Lower leg skin (tissue), 4 donors: ENCODE data around the gene ATP4A. TPM values are rescaled to one million over a fixed set of nuclear protein-coding genes. Genes with fewer than 3 reads are reported as not detected.

Source experiments
- DNase-seq, 2 donors: peaks; one replicate each; pipeline ENCODE4 v3.0.0-alpha.2; 2019; ENCODE audit warnings: low spot score in 2 of 2
- H3K4me3 ChIP-seq: fragments of 200-600 bp; sonication (generic); 2 replicates; pipeline ENCODE4 v1.5.1; 2017; ENCODE audit warnings: mild to moderate bottlenecking, low read depth; ENCODE audit not compliant: poor library complexity, severe bottlenecking
- CTCF ChIP-seq, 3 donors: fragments of 450-650 bp; IDR thresholded peaks; one replicate each; pipeline ENCODE4 v1.5.1; 2016; ENCODE audit warnings: antibody characterized with exemption in 3 of 3, mild to moderate bottlenecking in 3 of 3, moderate library complexity in 2 of 3
- POLR2A ChIP-seq, 2 donors: fragments of 450-650 bp; IDR thresholded peaks; one replicate each; pipeline ENCODE4 v1.6.1; 2016 to 2017; ENCODE audit warnings: antibody characterized with exemption in 2 of 2, mild to moderate bottlenecking in 1 of 2, moderate library complexity in 1 of 2
- WGBS, 2 donors: methylation state at CpG; one replicate each; pipeline ENCODE4 v1.1.5; 2018; 5-methylcytosine and 5-hydroxymethylcytosine counted together
- intact Hi-C: fragments of 100-400 bp; cut with DNase I; formaldehyde crosslinking; loops from one replicate; pipeline ENCODE4 v1.15.0; 2023; ENCODE audit warnings: low total_unique reads
- total RNA-seq, 4 donors: library from RNA; depleted of rRNA; stranded (reverse); fragments of >200 nt; gene quantifications; one replicate each; pipeline ENCODE4 v1.1.0, GENCODE V29; 2016

The ATP4A gene
- total RNA-seq, 4 donors from 2014 or later = not detected

- DNase-seq = no peak
- 60 to 66% methylated on average over 10 of the region's 10 CpGs for WGBS, 2 donors
- intact Hi-C loops = no loop called here
- H3K4me3 ChIP-seq = no peak overlapping the region
- TF ChIP-seq CTCF (IDR thresholded peaks at IDR 0.05) (no peak), POLR2A (IDR thresholded peaks at IDR 0.05) (no peak)
Observed at GRCh38 chr19:35534803-35535480, 28.5 kb downstream of the ATP4A start.

GRCh38 chr19:35533822-35534392 lies 29.6 kb downstream of the ATP4A start:
- intact Hi-C loops = no loop called here
- 1 to 6% methylated on average over 26 to 29 of the region's 30 CpGs for WGBS, 2 donors
- H3K4me3 ChIP-seq = no peak overlapping the region
- TF ChIP-seq POLR2A (IDR thresholded peaks at IDR 0.05) = no peak
- no peak for TF ChIP-seq CTCF (IDR thresholded peaks at IDR 0.05)
- no peak for DNase-seq

- WGBS, 2 donors = 38 to 50% methylated on average over 34 to 39 of the region's 39 CpGs
- intact Hi-C loops = no loop called here
- no peak for DNase-seq
- no peak within 1 kb of the TSS for H3K4me3 ChIP-seq
- TF ChIP-seq CTCF (IDR thresholded peaks at IDR 0.05) = no peak
- TF ChIP-seq POLR2A (IDR thresholded peaks at IDR 0.05) = no peak
Observed at GRCh38 chr19:35533201-35533821, 30.1 kb downstream of the ATP4A start, which contains the start of gene GAPDHS. Gene GAPDHS, plus strand, starts transcription at chr19:35533456. Its CDS starts 72 bp downstream, at chr19:35533528.

- WGBS, 2 donors = 37 to 44% methylated on average over 6 of the region's 6 CpGs
- intact Hi-C loops = no loop called here
- TF ChIP-seq CTCF (IDR thresholded peaks at IDR 0.05) (no peak), POLR2A (IDR thresholded peaks at IDR 0.05) (no peak)
Observed at GRCh38 chr19:35531291-35531690, 32.2 kb downstream of the ATP4A start.

GRCh38 chr19:35529241-35530218 lies 33.9 kb downstream of the ATP4A start:
- no peak overlapping the region for H3K4me3 ChIP-seq
- DNase-seq = no peak
- intact Hi-C loops = no loop called here
- 33 to 40% methylated on average over 18 to 19 of the region's 19 CpGs for WGBS, 2 donors
- TF ChIP-seq CTCF (IDR thresholded peaks at IDR 0.05) (no peak), POLR2A (IDR thresholded peaks at IDR 0.05) (no peak)

More at GRCh38 chr19:35531291-35531690, 32.2 kb downstream of the ATP4A start:
- DNase-seq = no peak
- no peak overlapping the region for H3K4me3 ChIP-seq
